HG03039 (cell line): ENCODE measurements around the gene SENP7.

ENCODE experiments used
- ATAC-seq: cut with Tn5 transposase; IDR thresholded peaks from one replicate; pipeline ENCODE4 v1.9.1; 2021; ENCODE audit warnings: mild to moderate bottlenecking, moderate library complexity; ENCODE audit not compliant: unreplicated experiment

Gene SENP7

GRCh38 chr3:101279765-101280385 is 233.1 kb downstream of the SENP7 start:
- no peak for ATAC-seq

- ATAC-seq = no peak
These were observed 233.8 kb downstream of the SENP7 start for GRCh38 chr3:101279162-101279561.

- no peak for ATAC-seq
These were observed 234.3 kb downstream of the SENP7 start for GRCh38 chr3:101278727-101279126.
